HL-60/S4 treated with retinoic acid at 250 ng/mL for 4 days and 3 days (cell line): ENCODE data around the gene CUEDC2.

Source experiments
- in situ Hi-C: fragments of 300-500 bp; cut with MboI; formaldehyde crosslinking; loops from 2 replicates; pipeline ENCODE4 v1.7.0; 2022; ENCODE audit warnings: low sequenced_read_pairs

The CUEDC2 gene, protein sequence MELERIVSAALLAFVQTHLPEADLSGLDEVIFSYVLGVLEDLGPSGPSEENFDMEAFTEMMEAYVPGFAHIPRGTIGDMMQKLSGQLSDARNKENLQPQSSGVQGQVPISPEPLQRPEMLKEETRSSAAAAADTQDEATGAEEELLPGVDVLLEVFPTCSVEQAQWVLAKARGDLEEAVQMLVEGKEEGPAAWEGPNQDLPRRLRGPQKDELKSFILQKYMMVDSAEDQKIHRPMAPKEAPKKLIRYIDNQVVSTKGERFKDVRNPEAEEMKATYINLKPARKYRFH

GRCh38 chr10:102432162-102432950, at the start of gene CUEDC2:
TSS of gene CUEDC2 (minus strand) at chr10:102432574. CDS start at chr10:102425188, 7,386 bp downstream.
- in situ Hi-C loops, result no loop called here

DNA sequence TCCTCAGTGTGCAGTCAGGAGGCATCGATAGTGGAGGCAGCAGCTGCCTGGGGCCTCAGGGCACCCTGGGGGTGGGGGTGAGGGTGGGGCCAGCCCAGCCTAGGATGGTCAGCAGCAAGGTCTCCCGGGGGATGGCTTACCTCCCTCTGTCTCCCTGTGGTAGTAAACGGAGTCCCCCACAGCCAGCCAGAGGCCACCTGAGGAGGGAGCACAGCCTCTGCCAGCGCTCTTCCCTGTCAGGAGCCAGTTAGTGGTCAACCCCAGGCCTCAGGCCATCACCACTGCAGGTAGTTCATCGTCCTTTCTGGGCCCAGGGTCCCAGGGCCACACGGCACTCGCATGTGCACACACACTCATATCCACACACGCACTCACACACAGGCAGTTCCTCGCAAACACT, 48.0 kb upstream of the CUEDC2 start:
- in situ Hi-C loops, result no loop called here

GRCh38 chr10:102479651-102480050, 47.3 kb upstream of the CUEDC2 start:
- in situ Hi-C loops, result no loop called here

DNA sequence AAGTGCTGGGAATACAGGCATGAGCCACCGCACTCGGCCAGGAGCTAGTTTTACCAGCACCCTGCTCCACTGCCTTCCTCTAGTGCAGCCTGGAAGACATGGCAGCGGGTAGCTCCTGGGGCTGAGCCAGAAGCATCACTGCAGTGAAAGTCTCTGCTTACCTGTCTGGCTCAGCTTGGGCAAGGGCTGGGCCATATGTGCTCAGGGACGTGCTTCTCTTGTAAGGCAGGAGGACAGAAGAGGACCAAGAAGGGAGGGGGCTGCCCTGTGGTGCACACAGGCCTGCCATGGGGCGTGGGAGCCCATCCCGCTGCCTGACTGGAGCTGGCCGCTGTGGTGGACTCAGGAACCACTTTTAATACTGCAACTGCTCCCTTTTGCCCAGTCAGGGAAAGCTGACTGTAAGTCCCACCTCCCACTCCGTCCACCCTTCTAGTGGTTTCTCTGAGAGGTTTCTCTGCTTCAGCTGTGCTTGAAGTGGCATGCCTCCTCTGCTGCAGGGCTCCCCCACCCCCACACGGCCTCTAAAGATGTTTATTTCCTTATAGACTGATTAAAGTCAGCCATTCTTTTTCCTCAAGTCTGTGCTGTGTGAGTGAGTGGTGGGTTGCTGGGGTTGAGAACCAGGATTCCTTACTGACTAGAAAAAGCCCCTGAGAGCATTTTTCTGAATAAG, 44.2 kb upstream of the CUEDC2 start:
- in situ Hi-C loops, result no loop called here

DNA sequence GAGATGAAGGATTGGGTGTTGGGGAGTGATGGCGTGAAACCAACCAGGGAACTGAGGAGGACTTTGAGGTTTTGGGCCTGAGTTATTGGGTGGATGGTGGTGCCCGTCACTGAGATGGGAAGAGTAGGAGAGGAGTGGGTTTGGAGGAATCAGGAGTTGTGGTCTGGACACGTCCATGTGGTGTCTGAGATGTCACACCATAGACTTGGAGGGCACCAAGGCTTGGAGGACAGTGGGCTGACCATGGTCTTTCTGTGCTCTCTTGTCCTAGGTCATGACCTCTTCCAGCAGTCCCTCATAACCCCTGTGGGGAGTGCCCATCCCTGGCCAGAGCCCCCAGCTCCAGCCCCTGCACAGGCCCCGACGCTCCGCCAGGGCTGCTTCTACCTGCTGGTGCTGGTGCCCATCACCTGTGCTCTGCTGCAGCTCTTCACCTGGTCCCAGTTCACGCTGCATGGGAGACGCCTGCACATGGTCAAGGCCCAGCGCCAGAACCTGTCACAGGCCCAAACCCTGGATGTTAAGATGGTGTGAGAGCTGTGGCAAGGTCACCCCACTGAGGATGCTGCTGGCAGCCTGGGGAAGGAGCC, 43.2 kb upstream of the CUEDC2 start:
- in situ Hi-C loops, result no loop called here

- in situ Hi-C loops, result no loop called here
These were observed 41.3 kb upstream of the CUEDC2 start for GRCh38 chr10:102473445-102474331.

- in situ Hi-C loops, result no loop called here
These were observed 38.5 kb upstream of the CUEDC2 start for GRCh38 chr10:102470579-102471546.

DNA sequence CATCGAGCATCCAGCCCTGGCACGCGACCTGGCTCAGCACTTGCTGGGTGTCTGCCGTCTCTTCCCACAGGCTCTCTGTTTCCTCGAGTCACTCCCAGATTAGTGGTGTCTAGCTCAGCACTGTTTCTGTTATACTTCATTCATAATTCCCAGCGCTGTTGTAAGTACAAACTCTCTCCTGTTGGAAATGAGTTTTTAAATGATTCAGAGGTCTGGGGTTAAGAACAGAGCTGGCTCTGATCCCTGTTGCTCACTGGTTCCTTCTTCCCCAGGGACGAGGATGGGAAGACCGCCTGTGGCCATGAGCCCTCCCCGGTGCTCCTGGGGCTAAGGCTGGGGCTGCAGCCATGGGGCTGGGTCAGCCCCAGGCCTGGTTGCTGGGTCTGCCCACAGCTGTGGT, 36.3 kb upstream of the CUEDC2 start:
- in situ Hi-C loops, result no loop called here

GRCh38 chr10:102467971-102468438, 35.6 kb upstream of the CUEDC2 start:
- in situ Hi-C loops, result no loop called here

DNA sequence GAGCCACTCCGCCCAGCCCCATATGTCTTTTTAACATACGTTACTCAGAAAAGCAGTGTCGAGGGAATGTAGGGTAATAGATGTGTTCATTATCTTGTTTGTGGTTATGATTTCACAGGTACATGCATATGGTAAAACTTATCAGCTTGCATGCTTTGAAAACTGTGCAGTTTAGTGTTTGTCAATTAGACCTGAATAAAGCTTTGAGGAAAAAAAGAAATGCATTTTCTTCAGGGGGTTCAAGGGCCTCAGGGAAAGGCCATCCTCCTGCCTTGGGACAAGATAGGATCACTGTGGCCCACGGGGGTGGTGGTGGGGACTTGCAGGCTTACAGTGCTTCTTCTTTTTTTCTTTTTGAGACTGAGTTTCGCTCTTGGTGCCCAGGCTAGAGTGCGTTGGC, 34.9 kb upstream of the CUEDC2 start:
- in situ Hi-C loops, result no loop called here

GRCh38 chr10:102465466-102465865, 33.1 kb upstream of the CUEDC2 start:
- in situ Hi-C loops, result no loop called here

DNA sequence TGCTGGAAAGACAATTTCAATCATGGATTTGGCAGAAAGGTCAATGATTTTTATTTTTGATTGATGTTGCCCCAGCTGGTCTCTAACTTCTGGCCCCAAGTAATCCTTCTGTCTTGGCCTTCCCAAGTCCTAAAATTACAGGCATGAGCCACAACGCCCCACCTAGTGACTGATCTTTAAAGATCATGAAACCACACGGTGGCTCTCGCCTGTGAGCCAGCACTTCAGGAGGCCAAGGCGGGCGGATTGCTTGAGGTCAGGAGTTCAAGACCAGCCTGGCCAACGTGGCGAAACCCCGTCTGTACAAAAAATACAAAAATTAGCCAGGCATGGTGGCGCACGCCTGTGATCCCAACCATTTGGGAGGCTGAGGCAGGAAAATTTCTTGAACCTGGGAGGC, 31.6 kb upstream of the CUEDC2 start:
- in situ Hi-C loops, result no loop called here

- in situ Hi-C loops, result no loop called here
These were observed 30.2 kb upstream of the CUEDC2 start for GRCh38 chr10:102462512-102463054.

DNA sequence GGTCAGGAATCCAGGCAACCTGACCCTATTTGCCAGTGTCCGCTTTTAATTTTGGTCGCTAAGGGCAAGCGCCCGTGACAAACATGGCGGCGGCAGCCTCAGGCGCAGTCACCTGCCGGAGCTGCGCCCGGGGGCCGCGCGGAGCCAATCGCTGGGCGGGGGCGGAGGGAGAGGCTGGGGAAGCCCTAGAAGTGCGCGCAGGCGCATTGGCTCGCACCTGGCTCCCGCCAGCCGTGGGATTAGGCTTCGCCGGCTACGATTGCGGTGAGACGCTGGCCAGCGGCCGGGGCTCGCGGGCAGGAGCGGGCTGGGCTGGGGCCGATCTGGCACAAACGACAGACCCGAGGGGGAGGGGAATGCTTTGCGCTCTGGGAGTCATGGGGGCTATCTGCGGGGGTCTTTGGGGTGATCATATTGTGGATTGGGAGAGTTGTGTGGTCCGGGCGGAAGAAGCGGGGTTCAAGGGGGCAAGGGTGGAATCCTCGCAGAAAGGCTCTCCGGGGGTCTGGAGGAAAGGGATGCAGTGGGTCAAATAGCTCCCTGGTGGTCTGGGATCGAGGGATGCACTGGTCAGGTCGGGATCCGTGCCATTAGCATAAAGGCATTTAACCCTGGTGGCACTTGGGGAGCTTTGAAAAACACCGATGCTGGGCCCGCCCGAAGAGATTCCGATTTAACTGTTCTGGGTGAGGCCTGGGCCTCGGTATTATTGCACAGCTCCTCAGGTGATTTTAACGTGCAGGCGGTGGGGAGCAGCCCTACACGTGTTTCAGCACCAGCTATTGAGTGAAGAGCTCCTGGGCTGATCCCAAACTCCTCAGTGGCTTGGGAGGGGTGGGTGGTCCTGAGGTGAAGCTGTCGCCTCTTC, 29.0 kb upstream of the CUEDC2 start:
- in situ Hi-C loops, result no loop called here

GRCh38 chr10:102460836-102461186, 28.4 kb upstream of the CUEDC2 start:
- in situ Hi-C loops, result no loop called here

DNA sequence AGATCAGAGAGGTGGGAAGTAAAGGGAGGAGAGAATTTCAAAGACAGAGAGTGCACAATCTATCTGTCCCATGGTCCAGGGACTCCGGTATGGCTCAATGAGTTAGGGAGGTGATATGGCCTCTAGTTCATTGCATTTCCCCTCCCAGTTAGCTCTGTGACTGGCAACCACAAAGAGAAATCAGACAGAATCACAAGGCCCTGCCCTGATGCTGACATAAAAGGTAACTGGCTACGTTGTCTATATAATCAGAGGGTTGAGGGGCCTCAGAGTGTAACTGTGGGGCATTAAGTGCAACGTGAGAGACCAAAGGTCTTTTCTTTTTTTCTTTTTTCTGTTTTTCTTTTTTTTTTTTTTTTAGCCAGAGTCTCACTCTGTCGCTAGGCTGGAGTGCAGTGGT, 26.3 kb upstream of the CUEDC2 start:
- in situ Hi-C loops, result no loop called here

DNA sequence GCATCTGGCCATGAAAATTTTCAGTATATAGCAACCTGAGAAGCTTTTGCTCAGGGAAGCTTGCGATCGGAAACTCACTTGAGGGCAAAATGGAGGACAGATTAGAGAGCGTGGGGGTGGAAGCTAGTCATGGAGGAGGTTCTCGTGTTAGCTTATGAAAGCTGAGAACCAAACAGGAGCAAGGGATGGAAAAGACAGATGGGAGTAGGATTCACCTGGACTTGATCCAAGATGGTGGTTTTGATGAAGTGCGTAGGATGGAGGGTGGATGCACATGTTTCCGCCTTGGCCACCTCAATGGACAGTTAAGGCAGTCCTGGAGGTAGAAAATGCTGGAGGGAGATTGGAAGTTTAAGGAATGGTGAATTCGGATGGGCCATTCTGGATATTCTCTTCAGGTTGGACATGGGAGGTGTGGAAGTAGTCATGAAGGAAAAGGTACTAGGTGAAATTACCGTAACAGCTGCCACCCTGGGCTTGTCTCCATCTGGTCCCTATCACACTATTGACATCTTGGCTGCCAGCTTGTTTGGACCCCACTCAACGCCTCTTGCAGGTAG, 25.3 kb upstream of the CUEDC2 start:
- in situ Hi-C loops, result no loop called here
